Natural killer cell treated with Interleukin-12 subunit alpha and Interleukin-12 subunit beta and Interleukin-15 and Interleukin-18, amount 100 ng/mL, for 72 hours (primary cell): ENCODE results near the gene EIF2S1. TPM values are rescaled to one million over a fixed set of nuclear protein-coding genes. Genes with fewer than 3 reads are reported as not detected.

Experiments used
- ATAC-seq, 2 donors: fragments of 150-1000 bp; cut with Tn5 transposase in 1 of 2; sonication (Bioruptor Pico), chemical (Tn5 transposase) in 1 of 2; 2 replicates each; pipeline ENCODE4 v1.10.0; 2021
- DNase-seq: peaks from one replicate; pipeline ENCODE4 v3.0.0; 2022; ENCODE audit warnings: low spot score
- H3K27ac Mint-ChIP-seq, 2 donors: 1 replicate in 1 of 2; 2 replicates in 1 of 2; pipeline ENCODE4 v1.8.0; 2022; ENCODE audit warnings: mixed read lengths in 2 of 2, mild to moderate bottlenecking in 1 of 2, moderate library complexity in 1 of 2
- H3K27me3 Mint-ChIP-seq, 2 donors: 1 replicate in 1 of 2; 2 replicates in 1 of 2; pipeline ENCODE4 v1.8.0; 2022; ENCODE audit warnings: mixed read lengths in 2 of 2
- H3K36me3 Mint-ChIP-seq: one replicate; pipeline ENCODE4 v1.8.0; 2022; ENCODE audit warnings: mixed read lengths
- H3K4me1 Mint-ChIP-seq, 2 donors: 1 replicate in 1 of 2; 2 replicates in 1 of 2; pipeline ENCODE4 v1.8.0; 2022; ENCODE audit warnings: low read depth in 2 of 2, mixed read lengths in 2 of 2, mild to moderate bottlenecking in 1 of 2
- H3K4me3 Mint-ChIP-seq: one replicate; pipeline ENCODE4 v1.8.0; 2022; ENCODE audit warnings: mixed read lengths
- H3K9me3 Mint-ChIP-seq: 2 replicates; pipeline ENCODE4 v1.8.0; 2022; ENCODE audit warnings: mixed read lengths
- total RNA-seq, 2 donors: library from RNA; stranded (reverse); gene quantifications; one replicate each; pipeline ENCODE4 v1.2.3, GENCODE V29; 2022

The EIF2S1 gene
- total RNA-seq, 2 donors from 2014 or later, result 138 to 167 TPM

- H3K4me1 Mint-ChIP-seq, result peaks cover 27 to 34% of the 10 kb centered on the region in 2 donors
Observed at GRCh38 chr14:67357186-67357968, 2.8 kb upstream of the EIF2S1 start.

GRCh38 chr14:67357969-67358354, 2.2 kb upstream of the EIF2S1 start:
- peak overlapping the region; percentile 97 for H3K4me3 Mint-ChIP-seq
- no peak for ATAC-seq

More at GRCh38 chr14:67357186-67357968, 2.8 kb upstream of the EIF2S1 start:
- Mint-ChIP-seq H3K27me3 (no peaks in the 10 kb centered on the region), H3K4me3 (peak overlapping the region; percentile 97), H3K9me3 (no peaks in the 10 kb centered on the region), H3K27ac (no peak overlapping the region), H3K36me3 (no peaks in the 10 kb centered on the region)
- ATAC-seq (no peak), DNase-seq (no peak)

GRCh38 chr14:67358924-67359774, 979 bp upstream of the EIF2S1 start:
- DNase-seq (no peak), ATAC-seq (no peak)
- peaks cover 34 to 52% of the 10 kb centered on the region in 2 donors for H3K4me1 Mint-ChIP-seq
- peak overlapping the region; percentile 97 for H3K4me3 Mint-ChIP-seq
- H3K27me3 Mint-ChIP-seq, result no peaks in the 10 kb centered on the region
- H3K36me3 Mint-ChIP-seq, result peaks cover 7% of the 10 kb centered on the region
- no peaks in the 10 kb centered on the region for H3K9me3 Mint-ChIP-seq
- H3K27ac Mint-ChIP-seq, result peak overlapping the region; percentile 97 to 98

More at GRCh38 chr14:67357969-67358354, 2.2 kb upstream of the EIF2S1 start:
- Mint-ChIP-seq H3K4me1 (peaks cover 30 to 40% of the 10 kb centered on the region in 2 donors), H3K36me3 (no peaks in the 10 kb centered on the region), H3K27ac (peak overlapping the region in 1 of 2 donors; percentile 98), H3K27me3 (no peaks in the 10 kb centered on the region), H3K9me3 (no peaks in the 10 kb centered on the region)
- no peak for DNase-seq

GRCh38 chr14:67360470-67361206, 510 bp downstream of the EIF2S1 start:
- no peaks in the 10 kb centered on the region for H3K27me3 Mint-ChIP-seq
- H3K9me3 Mint-ChIP-seq, result no peaks in the 10 kb centered on the region
- ATAC-seq (peak; percentile 56 to 61), DNase-seq (no peak)
- H3K36me3 Mint-ChIP-seq, result peaks cover 12% of the 10 kb centered on the region
- peak overlapping the region; percentile 97 to 98 for H3K27ac Mint-ChIP-seq
- peak overlapping the region; percentile 97 for H3K4me3 Mint-ChIP-seq
- H3K4me1 Mint-ChIP-seq, result peaks cover 35 to 54% of the 10 kb centered on the region in 2 donors

GRCh38 chr14:67365476-67365875, 5.3 kb downstream of the EIF2S1 start:
- H3K9me3 Mint-ChIP-seq, result no peaks in the 10 kb centered on the region
- H3K27ac Mint-ChIP-seq, result no peak overlapping the region
- DNase-seq (no peak), ATAC-seq (no peak)
- H3K4me1 Mint-ChIP-seq, result peaks cover 33 to 39% of the 10 kb centered on the region in 2 donors
- H3K36me3 Mint-ChIP-seq, result peaks cover 23% of the 10 kb centered on the region
- no peak overlapping the region for H3K4me3 Mint-ChIP-seq
- no peaks in the 10 kb centered on the region for H3K27me3 Mint-ChIP-seq

GRCh38 chr14:67370830-67371229, 10.7 kb downstream of the EIF2S1 start:
- no peaks in the 10 kb centered on the region for H3K9me3 Mint-ChIP-seq
- H3K27me3 Mint-ChIP-seq, result no peaks in the 10 kb centered on the region
- H3K27ac Mint-ChIP-seq, result no peak overlapping the region
- ATAC-seq (no peak), DNase-seq (no peak)
- H3K4me3 Mint-ChIP-seq, result no peak overlapping the region
- peaks cover 27% of the 10 kb centered on the region for H3K36me3 Mint-ChIP-seq
- H3K4me1 Mint-ChIP-seq, result peaks cover 28 to 34% of the 10 kb centered on the region in 2 donors

- DNase-seq (no peak), ATAC-seq (no peak)
- Mint-ChIP-seq H3K9me3 (no peaks in the 10 kb centered on the region), H3K27ac (no peak overlapping the region), H3K36me3 (peaks cover 28% of the 10 kb centered on the region), H3K4me3 (no peak overlapping the region), H3K27me3 (no peaks in the 10 kb centered on the region), H3K4me1 (peaks cover 25 to 32% of the 10 kb centered on the region in 2 donors)
Observed at GRCh38 chr14:67371247-67372148, 11.4 kb downstream of the EIF2S1 start.

- H3K4me3 Mint-ChIP-seq, result no peak overlapping the region
- no peak for ATAC-seq
Observed at GRCh38 chr14:67372833-67373232, 12.7 kb downstream of the EIF2S1 start.

GRCh38 chr14:67373347-67373746, 13.2 kb downstream of the EIF2S1 start:
- DNase-seq (no peak), ATAC-seq (peak in 1 of 2 donors; percentile 72)
- Mint-ChIP-seq H3K4me3 (no peak overlapping the region), H3K27me3 (no peaks in the 10 kb centered on the region), H3K27ac (peak overlapping the region; percentile 9 to 82), H3K36me3 (peaks cover 37% of the 10 kb centered on the region), H3K4me1 (peaks cover 20 to 30% of the 10 kb centered on the region in 2 donors), H3K9me3 (no peaks in the 10 kb centered on the region)

More at GRCh38 chr14:67372833-67373232, 12.7 kb downstream of the EIF2S1 start:
- peaks cover 36% of the 10 kb centered on the region for H3K36me3 Mint-ChIP-seq
- no peaks in the 10 kb centered on the region for H3K27me3 Mint-ChIP-seq
- peak overlapping the region; percentile 9 to 82 for H3K27ac Mint-ChIP-seq
- DNase-seq, result no peak
- H3K4me1 Mint-ChIP-seq, result peaks cover 20 to 34% of the 10 kb centered on the region in 2 donors
- no peaks in the 10 kb centered on the region for H3K9me3 Mint-ChIP-seq

GRCh38 chr14:67377916-67378315, 17.8 kb downstream of the EIF2S1 start:
- DNase-seq (no peak), ATAC-seq (no peak)
- Mint-ChIP-seq H3K27me3 (no peaks in the 10 kb centered on the region), H3K36me3 (peaks cover 46% of the 10 kb centered on the region), H3K9me3 (no peaks in the 10 kb centered on the region), H3K4me1 (peaks cover 14 to 25% of the 10 kb centered on the region in 2 donors), H3K27ac (no peak overlapping the region), H3K4me3 (no peak overlapping the region)

GRCh38 chr14:67385120-67385519, 25.0 kb downstream of the EIF2S1 start:
- no peaks in the 10 kb centered on the region for H3K4me1 Mint-ChIP-seq
- no peaks in the 10 kb centered on the region for H3K27me3 Mint-ChIP-seq
- H3K27ac Mint-ChIP-seq, result no peak overlapping the region
- ATAC-seq (no peak), DNase-seq (no peak)
- H3K4me3 Mint-ChIP-seq, result no peak overlapping the region
- peaks cover 20% of the 10 kb centered on the region for H3K36me3 Mint-ChIP-seq
- no peaks in the 10 kb centered on the region for H3K9me3 Mint-ChIP-seq

GRCh38 chr14:67385618-67386017, 25.5 kb downstream of the EIF2S1 start:
- Mint-ChIP-seq H3K9me3 (no peaks in the 10 kb centered on the region), H3K4me1 (no peaks in the 10 kb centered on the region), H3K4me3 (no peak overlapping the region), H3K36me3 (peaks cover 20% of the 10 kb centered on the region), H3K27ac (no peak overlapping the region), H3K27me3 (no peaks in the 10 kb centered on the region)
- no peak for DNase-seq
- ATAC-seq, result no peak
